ENCODE results near the gene CAMSAP2. TPM values are rescaled to one million over a fixed set of nuclear protein-coding genes. Genes with fewer than 3 reads are reported as not detected.

CAMSAP2 gene
- total RNA-seq, 1 donor from 2014 or later: 47.9 TPM

DNA sequence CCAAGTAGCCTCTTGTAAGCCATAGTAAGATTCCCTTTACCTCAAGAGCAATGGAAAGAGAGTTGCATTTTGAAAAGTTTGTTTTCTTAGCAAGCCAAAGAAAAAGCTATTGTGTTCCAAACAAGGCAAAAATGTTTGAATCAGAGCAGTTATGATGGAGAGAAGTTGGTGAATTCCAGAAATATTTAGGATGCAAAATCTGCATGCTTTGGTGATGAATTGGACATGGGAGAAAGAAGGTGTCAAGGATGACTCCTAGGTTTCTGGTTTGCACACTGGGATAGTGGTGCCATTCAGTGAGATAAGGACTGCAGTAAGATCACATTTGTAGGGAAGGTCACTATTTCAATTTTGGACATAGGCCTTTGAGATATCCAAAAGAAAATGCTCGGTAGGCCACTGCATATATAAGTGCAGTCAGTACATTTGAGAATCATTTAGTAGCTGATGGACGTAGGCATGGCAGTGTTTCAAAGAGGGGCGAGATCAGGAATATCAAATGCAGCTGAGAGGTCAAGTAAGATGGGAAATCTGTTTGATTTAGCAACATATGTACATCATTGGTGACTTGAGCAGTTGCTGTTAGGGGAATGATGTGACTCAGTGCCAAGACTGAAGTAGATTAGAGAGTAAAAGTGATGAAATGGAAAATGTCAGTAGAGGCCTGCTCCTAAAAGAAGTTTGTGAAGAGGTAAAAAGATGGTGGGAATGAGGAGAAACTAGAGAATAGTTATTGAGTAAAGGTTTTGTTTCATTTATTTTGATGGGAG, 100.2 kb downstream of the CAMSAP2 start:
- DNase-seq (ENCODE audit: low read depth): no peak

DNA sequence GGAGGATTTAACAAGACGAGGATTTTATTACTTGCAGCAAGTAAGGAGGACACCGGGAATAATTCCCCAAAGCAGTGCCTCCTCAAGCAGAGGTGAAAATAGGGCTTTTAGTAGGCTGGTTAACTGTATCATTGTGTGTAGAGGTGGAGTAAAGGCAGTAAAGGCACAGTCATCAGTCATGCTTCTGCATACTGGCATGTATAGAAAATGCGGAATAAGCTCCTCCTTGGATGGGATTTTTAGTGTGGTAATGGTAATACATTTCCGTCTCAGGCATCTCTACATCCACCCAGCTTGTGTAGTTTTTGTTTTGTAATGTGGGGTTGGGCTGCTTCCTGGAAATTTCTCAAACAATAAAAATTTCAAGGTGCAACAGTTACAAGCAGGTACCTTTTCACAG, 106.7 kb downstream of the CAMSAP2 start:
- no peak for DNase-seq (ENCODE audit: low read depth)

GRCh38 chr1:200846398-200846797, 107.7 kb downstream of the CAMSAP2 start:
- DNase-seq (ENCODE audit: low read depth): no peak

GRCh38 chr1:200849430-200849829, 110.7 kb downstream of the CAMSAP2 start:
- DNase-seq (ENCODE audit: low read depth): no peak

DNA sequence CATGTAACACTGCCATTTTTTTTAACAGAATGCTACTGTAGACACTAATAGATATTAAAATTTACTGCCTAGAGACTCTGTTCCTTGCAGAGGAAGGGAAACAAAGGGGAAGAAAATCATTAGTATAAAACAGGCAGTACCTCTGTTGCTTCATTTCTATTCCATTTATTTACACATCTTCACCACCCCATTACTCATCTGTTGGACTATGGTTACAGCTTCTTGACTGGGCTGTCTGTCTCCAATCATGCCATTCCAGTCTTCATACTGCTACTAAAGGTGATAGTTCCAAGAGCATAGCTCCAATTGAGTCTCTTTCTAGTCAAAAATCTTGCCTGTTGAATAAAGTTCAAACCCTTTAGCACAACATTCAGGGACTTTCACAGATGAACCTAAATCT, 111.9 kb downstream of the CAMSAP2 start:
- DNase-seq (ENCODE audit: low read depth): no peak

DNA sequence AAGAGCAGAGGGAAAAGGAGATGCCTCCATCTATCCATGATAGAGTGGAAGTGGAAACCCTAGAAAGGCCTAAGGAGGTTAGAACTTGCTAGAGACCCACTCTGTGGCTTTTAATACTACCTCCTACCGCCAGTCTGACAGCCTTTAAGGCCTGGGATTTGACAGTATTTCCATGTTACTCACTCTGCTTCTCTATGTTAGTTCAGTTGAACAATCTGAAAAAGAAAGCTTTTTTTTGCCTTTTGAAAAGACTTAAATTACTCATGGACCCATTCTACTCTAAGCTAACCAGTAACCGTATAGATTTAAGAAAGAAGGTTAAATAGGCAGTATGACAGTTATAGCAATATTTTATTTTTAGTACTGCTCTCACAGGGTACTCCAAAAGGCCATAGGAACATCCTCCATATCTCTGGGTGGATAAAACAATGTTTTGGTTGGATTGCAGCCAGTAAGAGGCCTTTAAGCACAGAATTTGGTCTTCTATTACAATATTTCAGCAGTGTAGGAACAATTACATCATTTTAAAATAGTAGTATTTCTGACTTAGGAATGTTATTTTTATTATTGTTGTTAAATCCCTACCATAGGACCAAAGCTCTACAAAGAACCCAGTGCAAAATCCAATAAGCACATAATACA, 118.1 kb downstream of the CAMSAP2 start:
- no peak for DNase-seq (ENCODE audit: low read depth)

DNA sequence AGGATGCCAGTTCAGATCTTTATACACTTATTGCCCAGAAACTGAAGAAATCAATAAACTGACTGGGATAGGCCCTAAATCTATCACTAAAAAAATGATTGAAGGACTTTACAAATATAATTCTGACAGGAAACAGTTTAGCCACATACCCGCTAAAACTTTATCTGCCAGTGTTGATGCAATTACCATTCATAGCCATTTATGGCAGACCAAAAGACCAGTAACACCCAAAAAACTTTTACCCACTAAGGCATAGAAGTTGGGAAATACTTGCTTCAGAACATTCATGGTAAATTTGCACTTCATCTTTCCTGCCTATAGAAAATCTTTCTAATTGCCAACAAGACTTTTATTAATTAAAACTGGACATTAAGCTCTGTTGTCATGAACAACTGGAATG, 119.1 kb downstream of the CAMSAP2 start:
- no peak for DNase-seq (ENCODE audit: low read depth)

GRCh38 chr1:200861937-200862647, 123.4 kb downstream of the CAMSAP2 start:
- DNase-seq (ENCODE audit: low read depth): no peak

GRCh38 chr1:200862713-200863415, 124.2 kb downstream of the CAMSAP2 start:
- no peak for DNase-seq (ENCODE audit: low read depth)

DNA sequence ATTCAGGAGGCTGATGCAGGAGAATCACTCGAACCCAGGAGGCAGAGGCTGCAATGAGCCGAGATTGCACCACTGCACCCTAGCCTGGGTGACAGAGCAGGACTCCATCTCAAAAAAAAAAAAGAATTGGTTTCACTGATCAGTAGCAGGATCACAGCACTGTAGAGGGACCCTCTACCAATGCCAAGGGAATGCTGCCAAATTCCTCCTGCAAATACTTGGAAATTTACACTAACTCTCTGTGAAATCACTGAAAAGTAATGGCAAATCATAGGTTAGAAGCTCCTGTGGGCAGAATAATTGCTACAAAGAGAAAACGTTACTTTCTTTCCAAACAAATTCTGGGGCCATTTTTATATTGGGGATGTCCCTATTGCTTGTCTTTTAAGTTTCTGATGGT, 127.4 kb downstream of the CAMSAP2 start:
- DNase-seq (ENCODE audit: low read depth): no peak

DNA sequence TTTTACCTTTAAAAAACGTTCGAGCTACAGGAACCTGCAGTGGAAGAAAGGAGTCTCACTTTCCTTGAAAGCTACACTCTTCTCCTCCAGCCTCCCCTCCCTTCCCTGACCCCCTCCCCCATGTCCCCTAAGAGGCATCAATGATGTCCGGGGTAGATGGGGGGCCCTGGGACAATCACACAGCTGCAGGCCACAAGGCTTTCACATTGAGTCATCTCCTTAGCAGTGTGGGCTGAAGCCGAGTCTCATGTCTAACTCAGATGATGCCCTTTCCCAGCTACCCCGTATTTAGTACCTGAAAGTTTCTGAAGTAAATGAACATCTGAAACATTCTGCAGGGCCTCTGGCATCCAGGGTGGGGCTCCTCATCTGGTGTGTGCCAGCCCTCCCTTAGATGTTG, 127.8 kb downstream of the CAMSAP2 start:
- no peak for DNase-seq (ENCODE audit: low read depth)

- DNase-seq (ENCODE audit: low read depth): peak; percentile 13
Measured at GRCh38 chr1:200867018-200867811, 128.5 kb downstream of the CAMSAP2 start.

DNA sequence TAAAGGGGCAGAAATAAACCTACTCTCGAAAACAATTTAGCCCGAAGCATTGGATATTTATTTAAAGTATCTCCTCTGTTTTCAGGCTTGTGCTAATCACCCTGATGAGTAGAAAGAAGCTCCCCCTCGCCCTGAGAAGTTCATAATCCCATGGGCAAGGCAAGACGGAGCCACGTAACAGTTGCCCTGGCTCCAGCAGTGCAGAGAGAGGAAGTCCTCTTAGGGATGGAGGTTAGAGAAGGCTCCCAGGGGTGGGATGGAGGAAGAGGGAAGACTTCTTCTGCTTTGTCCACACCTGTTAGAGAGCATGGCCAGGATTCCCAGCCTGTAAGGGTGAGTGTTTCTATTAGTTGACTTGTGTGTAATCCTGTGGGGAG, 130.7 kb downstream of the CAMSAP2 start:
- no peak for DNase-seq (ENCODE audit: low read depth)

DNA sequence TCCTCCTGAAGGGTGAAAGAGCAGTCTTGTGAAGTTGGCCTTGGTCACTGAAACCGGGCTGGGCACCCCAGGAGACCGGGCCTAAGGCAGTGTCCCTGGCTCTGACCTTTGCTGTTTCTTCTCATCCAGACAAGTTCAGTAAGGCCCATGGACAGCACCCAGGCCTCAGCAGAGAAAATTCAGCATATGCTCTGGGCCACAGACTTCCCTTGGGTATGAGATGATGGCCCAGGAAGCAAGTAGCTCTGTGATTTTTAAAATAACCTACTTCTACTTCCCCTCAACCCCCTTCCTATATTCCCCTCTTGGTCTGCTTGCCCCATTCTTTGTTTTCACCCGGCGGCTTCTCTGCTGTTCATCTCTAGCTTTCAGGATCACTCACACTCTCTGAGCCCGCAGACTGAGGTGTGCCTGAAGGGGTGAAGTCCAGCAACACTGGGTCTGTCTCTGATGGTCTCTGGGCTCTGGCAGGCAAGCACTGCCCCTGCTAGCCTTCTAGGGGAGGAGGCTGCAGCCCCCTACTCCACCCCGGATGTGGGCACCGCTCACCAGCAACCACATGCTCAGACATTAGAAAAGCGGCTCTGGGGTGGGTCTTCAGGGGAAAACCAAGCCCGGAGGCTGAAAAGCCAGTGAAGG, 131.2 kb downstream of the CAMSAP2 start:
- DNase-seq (ENCODE audit: low read depth): no peak

GRCh38 chr1:200872446-200873115, 133.9 kb downstream of the CAMSAP2 start, which contains the start of gene GPR25:
TSS of gene GPR25 (plus strand) at chr1:200872981. CDS start at chr1:200873038, 57 bp downstream.
- no peak for DNase-seq (ENCODE audit: low read depth)

- DNase-seq (ENCODE audit: low read depth): no peak
Measured at GRCh38 chr1:200873116-200873670, 134.5 kb downstream of the CAMSAP2 start.

DNA sequence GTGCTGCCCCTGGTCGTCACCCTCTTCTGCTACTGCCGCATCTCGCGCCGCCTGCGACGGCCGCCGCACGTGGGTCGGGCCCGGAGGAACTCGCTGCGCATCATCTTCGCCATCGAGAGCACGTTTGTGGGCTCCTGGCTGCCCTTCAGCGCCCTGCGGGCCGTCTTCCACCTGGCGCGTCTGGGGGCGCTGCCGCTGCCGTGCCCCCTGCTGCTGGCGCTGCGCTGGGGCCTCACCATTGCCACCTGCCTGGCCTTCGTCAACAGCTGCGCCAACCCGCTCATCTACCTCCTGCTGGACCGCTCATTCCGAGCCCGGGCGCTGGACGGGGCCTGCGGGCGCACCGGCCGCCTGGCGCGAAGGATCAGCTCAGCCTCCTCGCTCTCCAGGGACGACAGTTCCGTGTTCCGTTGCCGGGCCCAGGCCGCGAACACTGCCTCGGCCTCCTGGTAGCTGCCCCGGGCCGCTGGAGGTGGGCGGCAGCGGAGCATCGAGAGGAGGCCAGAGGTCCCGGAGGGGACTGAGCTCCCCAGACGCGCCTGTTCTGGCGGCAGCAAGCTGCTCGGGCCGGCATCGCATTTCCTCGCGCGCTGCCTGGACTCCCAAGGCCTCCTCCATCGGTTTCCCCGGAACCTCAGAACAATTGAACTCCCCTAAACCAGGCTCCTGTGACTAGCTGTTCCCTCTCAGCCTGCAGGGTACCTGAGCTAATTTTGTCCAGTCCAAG, 135.1 kb downstream of the CAMSAP2 start:
- no peak for DNase-seq (ENCODE audit: low read depth)

DNA sequence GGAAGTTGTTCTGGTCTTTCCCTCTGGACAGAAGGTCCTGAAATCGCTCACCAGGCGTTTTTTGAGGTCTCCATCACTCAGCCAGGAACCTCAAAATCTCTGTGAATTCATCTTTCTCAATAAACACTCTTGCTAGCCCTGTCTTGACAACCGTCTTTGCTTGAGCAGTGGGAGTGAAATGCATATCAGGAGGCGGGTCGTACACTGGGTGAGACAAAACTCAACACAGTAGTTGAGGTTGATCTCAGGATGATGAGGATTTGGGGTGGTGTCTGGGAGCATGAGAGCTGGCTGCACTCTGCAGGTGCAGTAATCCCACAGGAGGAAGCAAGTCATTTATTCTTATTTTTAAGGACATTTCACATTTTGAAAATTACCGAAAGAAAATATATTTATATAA, 136.0 kb downstream of the CAMSAP2 start:
- no peak for DNase-seq (ENCODE audit: low read depth)

GRCh38 chr1:200875416-200875815, 136.7 kb downstream of the CAMSAP2 start:
- no peak for DNase-seq (ENCODE audit: low read depth)
